Suprapubic skin (tissue), 4 donors: ENCODE data around the gene ZNFX1.

Experiments used
- CTCF ChIP-seq, 2 donors: fragments of 200-600 bp in 1 of 2; fragments of 450-650 bp in 1 of 2; sonication (generic) in 1 of 2; IDR thresholded peaks; one replicate each; pipeline ENCODE4 v1.5.1; 2016 to 2019; ENCODE audit warnings: antibody characterized with exemption in 2 of 2, mild to moderate bottlenecking in 1 of 2, moderate library complexity in 1 of 2
- POLR2A ChIP-seq, 2 donors: fragments of 450-650 bp; IDR thresholded peaks; one replicate each; pipeline ENCODE4 v1.6.1; 2017; ENCODE audit warnings: antibody characterized with exemption in 2 of 2, mild to moderate bottlenecking in 2 of 2, moderate library complexity in 2 of 2
- POLR2AphosphoS5 ChIP-seq, 3 donors: sonication (generic); formaldehyde crosslinking; IDR thresholded peaks; one replicate each; pipeline ENCODE4 v1.6.1; 2017; ENCODE audit warnings: antibody characterized with exemption in 3 of 3

- no peak for TF ChIP-seq CTCF (IDR thresholded peaks at IDR 0.05)
- TF ChIP-seq POLR2AphosphoS5 (IDR thresholded peaks at IDR 0.05): no peak
- TF ChIP-seq POLR2A (IDR thresholded peaks at IDR 0.05): no peak
Observed at GRCh38 chr20:49282584-49283171, 4.8 kb upstream of the ZNFX1 start.
